CD4-positive, alpha-beta T cell treated with Interleukin-6 for 4 hours (primary cell): ENCODE measurements around the gene RPS27.
"Not testable (repeated sequence)": the region's sequence is repeated elsewhere in the genome, so short reads cannot be mapped to it uniquely, and the experiment has no call there.

Experiments
- DNase-seq: peaks from one replicate; pipeline ENCODE4 v3.0.0-alpha.2; 2020; ENCODE audit warnings: mixed read lengths

Gene RPS27

DNA sequence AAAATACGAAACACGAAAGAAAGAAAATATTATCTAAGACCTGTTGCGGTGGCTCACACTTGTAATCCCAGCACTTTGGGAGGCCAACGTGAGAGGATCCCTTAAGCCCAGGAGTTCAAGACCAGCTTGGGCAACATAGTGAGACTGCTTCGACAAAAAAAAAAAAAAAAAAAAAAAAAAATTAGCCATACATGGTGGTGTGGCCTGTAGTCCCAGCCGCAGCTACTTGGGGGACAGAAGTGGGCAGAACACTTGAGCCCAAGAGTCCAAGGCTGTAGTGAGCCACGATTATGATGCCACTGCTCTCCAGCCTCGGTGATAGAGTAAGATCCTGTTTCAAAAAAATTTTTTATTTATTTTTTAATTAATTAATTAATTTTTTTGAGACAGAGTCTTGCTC, 2.9 kb upstream of the RPS27 start:
- DNase-seq, result no peak

DNA sequence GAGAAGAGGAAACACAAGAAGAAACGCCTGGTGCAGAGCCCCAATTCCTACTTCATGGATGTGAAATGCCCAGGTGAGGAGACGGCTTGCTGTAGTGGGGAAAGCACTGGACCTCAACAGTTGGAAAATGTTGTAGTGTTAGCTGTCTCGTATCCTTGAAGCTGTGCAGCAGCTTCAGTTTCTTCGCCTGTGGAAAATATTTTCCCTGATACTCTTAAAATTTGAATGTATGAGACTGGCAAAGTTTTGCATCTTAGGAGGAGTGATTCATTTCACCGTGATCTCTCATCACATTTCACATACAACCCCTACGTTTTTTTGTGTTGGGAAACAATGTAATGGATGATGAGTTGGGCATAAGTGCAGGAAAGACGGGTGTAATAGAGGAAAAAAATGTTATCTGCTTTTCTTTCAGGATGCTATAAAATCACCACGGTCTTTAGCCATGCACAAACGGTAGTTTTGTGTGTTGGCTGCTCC, 629 bp downstream of the RPS27 start:
- DNase-seq, result no peak

DNA sequence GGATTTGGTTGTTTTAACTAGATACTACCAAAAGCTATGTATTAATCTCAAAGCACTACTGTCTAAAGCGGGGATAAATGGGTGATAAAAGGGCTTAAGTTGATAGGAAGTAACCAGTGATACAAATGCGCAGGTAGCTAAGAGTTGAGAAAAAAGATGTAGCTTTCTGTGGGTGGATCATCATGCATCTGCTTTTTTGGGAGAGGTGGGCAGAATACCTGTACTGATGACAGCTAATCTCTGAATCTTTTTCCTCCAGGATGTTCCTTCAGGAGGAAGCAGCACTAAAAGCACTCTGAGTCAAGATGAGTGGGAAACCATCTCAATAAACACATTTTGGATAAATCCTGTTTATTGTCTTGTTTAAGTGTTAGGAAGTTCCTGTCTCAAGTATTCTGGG, 1.2 kb downstream of the RPS27 start:
- no peak for DNase-seq

DNA sequence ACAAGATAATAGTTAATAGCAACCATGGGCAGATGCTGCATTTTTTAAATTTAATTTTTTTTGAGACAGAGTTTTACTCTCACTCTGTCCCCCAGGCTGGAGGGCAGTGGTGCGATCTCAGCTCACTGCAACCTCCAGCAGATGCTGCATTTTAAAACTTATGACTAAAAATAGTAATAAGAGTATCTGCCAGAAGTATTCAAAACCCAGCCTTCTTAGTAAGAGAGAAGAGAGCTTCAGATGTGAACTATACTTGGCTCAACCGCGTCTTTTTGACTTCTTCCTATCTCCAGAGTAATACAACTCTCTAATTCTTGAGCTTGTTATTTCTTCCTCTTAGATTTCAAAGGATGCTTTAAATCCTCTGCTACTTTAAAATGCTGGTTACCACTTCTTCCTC, 4.6 kb downstream of the RPS27 start:
- no peak for DNase-seq

DNA sequence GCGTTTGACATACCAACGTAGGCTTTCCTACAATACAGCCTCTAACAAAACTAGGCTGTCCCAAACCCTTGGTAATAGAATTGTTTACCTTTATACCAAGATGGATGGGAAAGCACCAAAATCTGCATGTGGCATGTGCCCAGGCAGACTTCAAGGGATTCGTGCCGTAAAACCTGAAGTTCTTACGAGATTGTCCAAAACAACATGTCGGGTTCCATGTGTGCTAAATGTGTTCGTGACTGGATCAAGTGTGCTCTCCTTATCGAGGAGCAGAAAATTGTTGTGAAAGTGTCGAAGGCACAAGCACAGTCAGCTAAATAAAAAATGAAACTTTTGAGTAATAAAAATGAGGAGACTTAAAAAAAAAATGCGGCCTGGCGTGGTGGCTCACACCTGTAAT, 5.1 kb downstream of the RPS27 start:
- no peak for DNase-seq

DNA sequence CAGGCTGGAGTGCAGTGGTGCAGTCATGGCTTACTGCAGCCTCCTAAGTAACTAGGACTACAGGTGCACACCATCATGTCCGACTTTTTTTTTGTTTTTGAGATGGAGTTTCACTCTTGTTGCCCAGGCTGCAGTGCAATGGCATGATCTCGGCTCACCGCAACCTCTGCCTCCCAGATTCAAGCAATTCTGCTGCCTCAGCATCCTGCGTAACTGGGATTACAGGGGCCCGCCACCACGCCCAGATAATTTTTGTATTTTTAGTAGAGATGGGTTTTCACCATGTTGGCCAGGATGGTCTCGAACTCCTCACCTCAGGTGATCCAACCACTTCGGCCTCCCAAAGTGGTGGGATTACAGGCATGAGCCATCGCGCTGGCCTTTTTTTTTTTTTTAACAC, 6.3 kb downstream of the RPS27 start:
- not testable (repeated sequence) for DNase-seq

DNA sequence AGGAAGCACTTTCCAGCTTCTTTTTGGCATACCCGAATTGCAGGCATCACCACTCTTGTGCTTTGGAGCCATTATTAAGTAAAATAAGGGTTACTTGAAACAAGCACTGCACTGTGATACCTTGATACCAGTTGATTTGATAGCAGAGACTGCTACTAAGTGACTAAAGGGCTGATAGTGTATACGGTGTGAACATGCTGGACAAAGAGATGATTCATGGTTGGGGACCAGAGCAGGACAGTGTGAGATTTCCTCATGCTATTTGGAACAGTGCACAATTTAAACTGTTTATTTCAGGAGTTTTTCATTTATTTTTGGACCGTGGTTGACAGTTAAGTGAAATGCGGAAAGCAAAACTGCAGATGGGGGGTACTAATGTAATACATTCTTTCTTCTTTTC, 9.9 kb downstream of the RPS27 start:
- DNase-seq, result no peak

DNA sequence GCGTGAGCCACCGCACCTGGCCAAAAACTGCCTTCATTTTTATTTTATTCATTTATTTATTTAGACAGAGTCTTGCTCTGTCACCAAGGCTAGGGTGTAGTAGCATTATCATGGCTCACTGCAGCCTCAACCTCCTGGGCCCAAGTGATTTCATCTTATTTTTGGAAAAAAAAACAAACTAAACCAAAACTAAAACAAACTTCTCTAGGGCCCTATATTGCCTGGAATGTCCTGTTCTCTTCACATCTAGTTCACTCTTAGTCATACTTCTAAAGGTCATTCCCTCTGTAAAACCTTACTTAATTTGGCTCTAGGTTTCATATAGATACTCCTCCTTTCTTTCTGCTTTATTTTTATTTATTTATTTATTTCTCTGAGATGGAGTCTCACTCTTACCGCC, 15.6 kb downstream of the RPS27 start:
- DNase-seq, result no peak

DNA sequence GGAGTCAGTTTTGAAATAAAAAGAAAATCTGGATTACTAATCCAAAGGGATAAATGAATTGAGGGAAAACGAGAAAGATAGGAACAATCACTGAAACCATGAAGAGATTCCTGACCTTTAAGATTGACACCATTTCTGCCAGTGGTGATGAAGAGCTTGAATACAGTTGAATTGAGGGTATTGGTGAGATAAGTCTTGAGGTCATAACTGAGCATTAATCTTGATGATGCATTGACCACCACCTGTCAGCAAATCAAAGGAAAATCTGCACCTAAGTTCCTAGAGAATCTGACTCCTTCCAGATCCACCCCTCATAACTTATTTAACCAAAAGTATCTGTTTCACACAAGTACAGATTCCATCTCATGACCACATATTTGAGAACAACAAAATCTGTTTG, 21.6 kb downstream of the RPS27 start:
- DNase-seq, result no peak

DNA sequence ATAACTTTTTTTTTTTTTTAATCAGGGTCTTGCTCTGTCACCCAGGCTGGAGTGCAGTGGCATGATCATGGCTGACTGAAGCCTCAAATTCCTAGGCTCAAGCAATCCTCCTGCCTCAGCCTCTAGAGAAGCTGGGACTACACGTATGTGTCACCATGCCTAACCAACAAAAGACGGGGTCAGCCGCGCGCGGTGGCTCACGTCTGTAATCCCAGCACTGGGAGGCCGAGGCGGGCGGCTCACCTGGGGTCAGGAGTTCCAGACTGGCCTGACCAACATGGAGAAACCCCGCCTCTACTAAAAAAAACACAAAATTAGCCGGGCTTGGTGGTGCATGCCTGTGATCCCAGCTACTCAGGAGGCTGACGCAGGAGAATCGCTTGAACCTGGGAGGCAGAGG, 22.0 kb downstream of the RPS27 start:
- DNase-seq, result not testable (repeated sequence)

DNA sequence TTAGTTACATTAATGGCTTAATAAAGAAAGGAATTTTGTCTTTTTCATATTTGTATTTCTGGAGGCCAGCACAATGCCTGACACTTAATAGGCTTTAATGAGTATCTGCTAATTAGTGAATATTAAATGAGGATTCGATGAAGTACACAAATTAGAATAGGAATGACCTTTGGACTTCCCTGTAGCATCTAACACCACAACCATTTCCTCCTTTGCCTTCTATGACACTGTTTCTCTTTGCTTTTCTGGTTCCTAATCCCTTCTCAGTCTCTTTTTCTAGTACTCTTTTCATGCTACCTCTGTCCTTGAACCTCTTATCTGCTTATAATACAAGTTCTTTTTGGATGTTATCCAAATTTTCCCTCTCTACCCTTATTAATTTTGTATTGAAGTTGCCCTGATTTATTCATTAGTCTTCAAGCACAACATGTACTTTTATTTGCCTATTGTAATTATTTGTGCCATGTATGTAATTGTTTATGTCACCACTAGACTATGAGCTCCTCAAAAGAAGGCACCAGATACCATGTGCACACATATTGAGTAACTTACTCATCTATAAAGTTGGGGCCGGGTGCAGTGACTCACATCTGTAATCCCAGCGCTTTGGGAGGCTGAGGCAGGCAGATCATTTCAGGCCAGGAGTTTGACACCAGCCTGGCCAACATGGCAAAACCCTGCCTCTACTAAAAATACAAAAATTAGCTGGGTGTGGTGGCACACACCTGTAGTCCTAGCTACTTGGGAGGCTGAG, 23.8 kb downstream of the RPS27 start:
- no peak for DNase-seq

DNA sequence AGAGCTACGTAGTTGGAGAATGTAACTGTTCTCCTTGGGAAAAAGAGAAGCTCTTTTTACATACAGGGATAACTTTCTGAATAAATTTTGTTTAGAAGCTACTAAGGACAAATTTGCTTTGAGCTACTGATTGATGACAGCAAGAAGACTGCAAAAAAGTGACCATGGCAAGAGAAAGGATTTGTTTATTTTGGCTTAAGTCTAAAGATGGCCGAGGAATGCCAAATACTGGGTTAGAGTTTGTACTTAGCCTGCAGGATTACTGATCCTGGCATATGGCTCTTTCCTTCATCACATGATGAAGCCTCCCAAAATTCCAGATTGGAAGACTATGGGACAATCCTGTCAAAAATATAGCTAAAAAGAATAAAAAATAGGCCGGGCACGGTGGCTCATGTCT, 28.7 kb downstream of the RPS27 start:
- DNase-seq, result no peak

DNA sequence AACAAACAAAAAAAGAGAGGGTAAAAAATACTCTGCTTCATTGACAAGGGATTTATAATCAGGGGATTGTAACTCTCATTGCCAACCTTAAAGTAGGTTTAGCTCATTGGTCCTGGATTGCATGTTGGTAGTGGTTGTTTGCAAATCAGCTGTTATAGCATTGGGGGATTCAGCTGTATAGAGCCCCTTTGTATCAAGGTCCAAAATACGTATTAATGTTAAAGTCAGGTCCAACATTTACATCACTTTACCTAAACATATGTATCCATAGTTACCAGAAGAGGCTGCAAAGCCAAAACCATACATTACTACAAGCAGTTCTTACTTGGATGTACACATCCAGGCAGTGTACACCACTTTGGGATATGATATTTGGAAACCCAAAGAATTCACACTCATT, 29.4 kb downstream of the RPS27 start:
- no peak for DNase-seq

DNA sequence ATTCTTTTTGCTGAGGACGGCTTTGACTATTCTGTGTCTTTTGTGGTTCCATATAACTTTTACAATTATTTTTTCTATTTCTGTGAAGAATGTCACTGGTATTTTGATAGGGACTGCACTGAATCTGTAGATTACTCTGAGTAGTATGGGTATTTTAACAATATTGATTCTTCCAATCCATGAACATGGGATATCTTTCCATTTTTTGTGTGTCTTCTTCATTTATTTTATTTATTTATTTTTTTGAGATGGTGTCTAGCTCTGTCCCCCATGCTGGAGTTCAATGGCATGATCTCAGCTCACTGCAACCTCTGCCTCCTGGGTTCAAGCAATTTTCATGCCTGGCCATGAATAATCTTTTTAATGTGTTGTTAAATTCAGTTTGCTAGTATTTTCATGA, 43.1 kb downstream of the RPS27 start:
- DNase-seq, result not testable (repeated sequence)
